AG08395 (cell line): Measurements from ENCODE around the gene TMC8.

ENCODE experiments used
- DNase-seq: peaks from one replicate; pipeline ENCODE4 v3.0.0; 2012; ENCODE audit warnings: mixed read lengths, low spot score

TMC8 gene

DNA sequence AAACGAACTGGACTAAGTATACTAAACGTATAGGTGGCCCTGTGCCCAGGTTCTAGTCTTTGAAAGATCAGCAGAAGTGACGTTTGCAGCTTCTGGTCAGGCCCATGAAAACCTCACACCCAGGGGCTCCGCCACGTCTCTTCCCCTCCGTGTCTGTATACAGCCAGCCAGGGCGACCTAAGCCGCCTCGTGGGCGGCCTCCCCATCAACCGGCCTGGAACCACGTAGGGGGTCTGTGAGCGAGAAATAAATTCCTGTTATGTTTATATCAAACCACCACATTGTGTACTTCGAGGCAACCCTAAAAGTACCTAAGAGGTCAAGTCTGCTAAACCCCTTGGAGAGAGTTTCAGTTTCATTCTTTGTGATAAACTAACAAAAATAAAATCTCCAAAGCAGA lies 49.5 kb downstream of the TMC8 start:
- no peak for DNase-seq

DNA sequence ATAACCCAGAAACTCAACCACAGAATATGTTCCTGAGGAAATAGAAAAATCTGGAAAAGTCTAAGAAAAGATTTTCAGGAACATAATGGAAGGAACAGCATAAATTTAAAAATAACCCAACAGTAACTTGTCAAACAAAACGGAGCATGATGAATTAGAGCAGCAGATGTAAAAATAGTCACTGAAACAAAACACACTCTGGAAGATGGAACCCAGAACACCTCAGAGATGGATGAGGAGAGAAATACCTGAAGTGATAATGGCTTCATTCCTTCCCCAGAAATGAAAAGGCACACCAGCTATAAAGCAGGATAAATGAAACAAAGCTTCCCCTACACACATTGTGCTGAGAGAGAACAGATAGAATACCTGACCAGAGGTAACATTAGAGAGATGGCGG lies 49.9 kb downstream of the TMC8 start:
- DNase-seq = no peak

DNA sequence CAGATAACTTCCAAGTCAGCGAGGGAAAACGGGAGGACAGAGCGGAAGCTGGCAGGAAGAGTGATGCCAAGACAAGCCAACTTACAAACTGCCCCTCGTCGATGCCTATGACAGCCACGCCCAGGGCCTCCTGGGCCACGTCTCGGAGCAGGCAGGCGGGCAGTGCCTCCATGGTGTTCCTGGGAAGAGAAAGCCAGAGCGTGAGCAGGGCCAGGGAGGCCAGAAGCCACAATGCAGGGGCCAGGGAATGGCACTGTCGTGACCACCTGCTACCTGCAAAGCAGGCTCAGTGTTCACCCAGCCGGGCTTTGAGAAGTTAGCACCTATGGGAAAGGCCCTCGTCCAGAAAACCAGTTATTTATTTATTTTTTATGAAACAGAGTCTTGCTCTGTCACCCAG lies 51.9 kb downstream of the TMC8 start:
- no peak for DNase-seq

DNA sequence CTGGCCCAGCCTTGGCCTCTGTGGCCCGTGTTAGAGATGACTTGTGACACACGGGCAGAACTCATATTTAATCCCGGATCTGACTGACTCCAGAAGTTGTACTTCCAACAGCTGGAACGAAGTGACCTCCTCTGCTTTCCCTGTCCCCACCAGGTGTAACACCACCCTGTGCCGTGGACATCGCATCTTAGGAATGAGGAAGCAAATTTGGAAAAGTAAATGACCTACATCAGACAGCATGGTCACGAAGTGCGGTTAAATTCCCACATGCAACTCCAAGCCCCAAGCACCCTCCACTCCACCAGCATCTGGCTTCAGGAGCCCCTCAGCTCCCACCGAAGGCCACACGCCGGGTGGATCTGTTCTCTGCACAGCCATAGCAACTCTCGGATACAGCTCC lies 53.3 kb downstream of the TMC8 start:
- DNase-seq = no peak

DNA sequence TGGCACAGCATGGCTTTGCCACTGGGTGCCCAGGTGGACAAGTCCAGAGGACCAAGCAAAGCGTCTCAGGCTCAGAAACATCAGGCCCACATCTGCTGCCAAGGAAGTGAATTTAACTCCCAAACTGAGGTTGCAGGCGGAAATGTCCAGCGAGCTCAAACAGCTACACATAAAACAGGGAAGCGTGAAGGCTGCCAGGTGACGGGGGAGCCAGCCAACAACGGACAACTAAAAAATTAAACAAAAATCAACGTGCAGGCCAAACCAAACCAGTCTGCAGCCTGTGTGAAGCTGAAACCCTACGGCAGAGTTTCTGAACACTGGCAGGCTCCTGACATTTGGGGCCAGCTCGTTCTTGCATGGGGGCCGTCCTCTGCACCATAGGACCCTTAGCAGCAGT lies 53.8 kb downstream of the TMC8 start:
- no peak for DNase-seq

DNA sequence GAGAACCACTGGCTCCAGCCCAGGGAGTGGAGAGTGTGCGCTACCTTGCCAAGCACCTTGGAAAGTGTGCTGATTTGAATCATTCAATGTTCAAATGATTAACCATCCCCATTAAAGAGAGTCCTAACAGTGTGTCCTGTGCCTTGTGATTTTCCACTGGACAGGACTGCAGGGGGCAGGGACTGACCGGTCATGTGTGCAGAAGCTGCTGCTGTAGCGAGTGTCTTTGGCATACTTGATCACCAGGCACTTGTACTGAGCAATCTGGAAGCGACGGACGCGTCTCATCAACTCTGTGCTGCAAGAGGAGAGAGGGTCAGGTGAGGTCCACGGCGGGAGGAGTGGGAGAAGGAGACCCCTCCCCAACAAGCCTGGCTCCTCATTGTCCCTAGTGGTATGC lies 54.3 kb downstream of the TMC8 start:
- DNase-seq = no peak

DNA sequence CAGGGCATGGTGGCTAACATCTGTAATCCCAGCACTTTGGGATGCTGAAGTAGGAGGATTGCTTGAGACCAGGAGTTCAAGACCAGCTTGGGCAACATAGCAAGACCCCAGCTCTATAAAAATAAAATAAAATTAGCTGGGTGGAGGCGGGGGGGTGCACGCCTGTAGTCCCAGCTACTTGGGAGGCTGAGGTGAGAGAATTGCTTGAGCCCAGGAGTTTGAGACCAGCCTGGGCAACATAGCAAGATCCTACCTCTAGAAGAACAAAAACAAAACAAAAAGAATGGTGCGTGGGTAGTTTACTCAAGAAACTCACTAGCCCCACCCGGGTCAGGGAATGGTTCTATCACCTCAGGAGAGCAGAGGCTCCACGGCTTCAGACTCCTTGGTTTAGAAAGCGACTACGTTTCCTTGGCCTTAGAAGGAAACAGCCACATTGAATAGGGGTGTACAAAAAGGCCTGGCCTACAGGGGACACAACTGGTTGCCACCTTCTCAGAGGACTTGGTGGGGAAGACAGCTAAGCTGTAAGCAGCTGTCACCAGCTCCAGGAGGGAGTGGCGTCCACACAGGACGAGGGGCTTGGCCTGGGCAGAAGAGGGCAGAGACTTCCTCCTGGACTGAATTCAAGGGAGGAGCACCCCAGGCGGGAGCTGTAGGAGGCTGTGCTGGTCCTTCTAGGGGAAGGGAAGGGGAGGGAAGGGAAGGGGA lies 55.6 kb downstream of the TMC8 start:
- DNase-seq = peak; percentile 52

DNA sequence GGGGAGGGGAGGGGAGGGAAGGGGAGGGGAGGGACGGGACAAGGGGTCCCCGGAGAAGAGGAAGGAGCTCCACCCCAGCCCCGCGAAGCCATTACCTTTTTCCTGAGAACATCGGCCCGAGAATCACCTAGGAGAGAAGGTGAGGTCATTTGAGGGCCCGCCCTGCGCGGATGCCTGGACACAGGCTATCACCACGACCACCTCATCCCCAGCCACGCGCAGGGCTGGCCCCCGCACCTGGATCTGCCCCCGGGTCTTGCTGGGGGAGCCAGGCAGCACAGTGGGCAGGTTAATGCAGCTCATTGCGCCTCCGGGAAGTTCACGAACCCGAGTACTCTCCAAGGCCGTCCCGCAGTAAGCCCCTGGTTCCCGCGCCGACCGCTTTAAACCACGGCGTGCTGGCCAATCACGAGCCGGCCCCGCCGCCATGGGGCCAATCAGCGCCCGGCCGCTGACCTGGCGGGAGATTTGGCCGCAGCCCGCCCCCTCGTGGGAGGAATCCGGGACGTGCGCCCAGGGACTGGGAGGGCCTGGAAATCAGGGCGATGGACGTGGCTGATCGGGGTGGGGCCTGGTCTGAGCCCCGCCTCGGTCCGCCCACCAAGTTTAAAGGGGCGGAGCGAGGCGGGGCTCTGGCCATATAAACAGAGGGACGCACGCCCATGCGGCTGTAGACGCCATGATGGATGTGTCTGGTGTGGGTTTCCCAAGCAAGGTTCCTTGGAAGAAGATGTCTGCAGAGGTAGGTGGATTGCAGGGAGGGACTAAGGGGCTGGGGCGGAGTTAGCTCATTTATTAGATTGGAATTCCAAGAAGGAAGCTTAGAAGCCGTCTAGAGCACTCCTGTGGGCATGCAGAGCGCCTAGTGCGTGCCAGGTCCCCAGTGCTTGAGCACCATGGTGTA lies 56.4 kb downstream of the TMC8 start, which contains the start of the genes AFMID and TK1:
AFMID (plus strand) TSS at position 671 of the 904 bp plus-strand sequence; CDS start at position 680, 9 bp downstream.
TK1 (minus strand) TSS at position 361 of the 904 bp plus-strand sequence; CDS start at position 303, 58 bp downstream.
- peak; percentile 100 for DNase-seq
